ENCODE measurements around the gene PABPN1L.

PABPN1L gene

GRCh38 chr16:88850531-88851199, 15.8 kb downstream of the PABPN1L start:
- no peak overlapping the region for H2AK5ac ChIP-seq (ENCODE audit: low read length)
- H2BK120ac ChIP-seq (ENCODE audit: insufficient read depth, low read length, poor library complexity), result no peak overlapping the region
- no peak overlapping the region for H3K4me3 ChIP-seq (ENCODE audit: low read depth, low read length)
- H3K9me3 ChIP-seq (ENCODE audit: insufficient read depth, low read depth, low read length), result no peaks in the 10 kb centered on the region
- no peak overlapping the region for H3K27ac ChIP-seq (ENCODE audit: low read depth, low read length)
- no peak overlapping the region for H4K8ac ChIP-seq (ENCODE audit: low read depth, low read length)
- no peak overlapping the region for H3K4me2 ChIP-seq (ENCODE audit: low read length)
- no peaks in the 10 kb centered on the region for H3K79me2 ChIP-seq (ENCODE audit: control insufficient read depth, insufficient read depth, low read length, poor library complexity)
- H3K36me3 ChIP-seq (ENCODE audit: control insufficient read depth in 1 of 2, insufficient read depth in 2 of 2, low read length in 2 of 2), result peaks cover 27 to 30% of the 10 kb centered on the region in 2 experiments
- H4K91ac ChIP-seq (ENCODE audit: low read depth, low read length), result no peak overlapping the region
- H3K14ac ChIP-seq (ENCODE audit: low read length), result no peak overlapping the region
- no peak overlapping the region for H3K18ac ChIP-seq (ENCODE audit: low read length)
- no peak overlapping the region for H4K12ac ChIP-seq (ENCODE audit: low read depth, low read length)
- no peak for DNase-seq
- H2AFZ ChIP-seq (ENCODE audit: insufficient read depth, low read length, poor library complexity), result no peak overlapping the region
- no CpG with 5 or more reads among the region's 33 CpGs for WGBS (ENCODE audit: extremely low coverage, insufficient coverage, insufficient read length)
- no peak overlapping the region for H3K4ac ChIP-seq (ENCODE audit: low read depth, low read length)
- no peak overlapping the region for H2BK5ac ChIP-seq (ENCODE audit: low read depth, low read length, poor library complexity)
- no peaks in the 10 kb centered on the region for H3K27me3 ChIP-seq (ENCODE audit: insufficient read depth, low read length)
- H3K79me1 ChIP-seq (ENCODE audit: low read length), result no peaks in the 10 kb centered on the region
- peaks cover 1% of the 10 kb centered on the region in 2 experiments for H3K4me1 ChIP-seq (ENCODE audit: control insufficient read depth in 1 of 2, insufficient read depth in 2 of 2, low read length in 2 of 2)
- no peak overlapping the region for H3K9ac ChIP-seq (ENCODE audit: low read length)
- H2BK12ac ChIP-seq (ENCODE audit: low read length), result no peak overlapping the region
- no peak overlapping the region for H3K23ac ChIP-seq (ENCODE audit: low read length)

DNA sequence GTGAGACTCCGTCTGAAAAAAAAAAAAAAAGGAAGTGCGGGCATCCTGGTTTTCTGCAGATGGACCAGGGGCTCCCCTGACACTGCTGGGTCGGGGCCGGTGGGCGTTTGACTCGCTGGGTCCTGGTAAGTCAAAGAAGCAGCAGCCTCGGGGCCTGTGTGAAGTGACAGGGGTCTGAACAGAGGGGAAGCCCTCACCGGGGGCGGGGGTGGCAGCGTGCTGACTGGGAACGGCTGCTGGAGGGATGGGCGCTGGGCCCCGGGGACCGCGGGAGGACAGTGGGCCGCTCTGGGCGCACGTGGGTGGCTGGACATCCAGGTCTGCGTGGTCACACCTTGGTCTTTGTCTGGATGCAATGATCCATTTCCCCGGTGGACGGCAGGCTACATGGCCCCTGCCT, 17.9 kb downstream of the PABPN1L start:
- H3K36me3 ChIP-seq (ENCODE audit: control insufficient read depth in 1 of 2, insufficient read depth in 2 of 2, low read length in 2 of 2), result peaks cover 23 to 25% of the 10 kb centered on the region in 2 experiments
- no peaks in the 10 kb centered on the region for H3K9me3 ChIP-seq (ENCODE audit: insufficient read depth, low read depth, low read length)
- no peak for DNase-seq
- no peak overlapping the region for H3K4me2 ChIP-seq (ENCODE audit: low read length)
- no peak overlapping the region for H2BK120ac ChIP-seq (ENCODE audit: insufficient read depth, low read length, poor library complexity)
- no peak overlapping the region for H4K12ac ChIP-seq (ENCODE audit: low read depth, low read length)
- no peak overlapping the region for H2BK12ac ChIP-seq (ENCODE audit: low read length)
- no CpG with 5 or more reads among the region's 21 CpGs for WGBS (ENCODE audit: extremely low coverage, insufficient coverage, insufficient read length)
- no peak overlapping the region for H2AFZ ChIP-seq (ENCODE audit: insufficient read depth, low read length, poor library complexity)
- no peak overlapping the region for H2AK5ac ChIP-seq (ENCODE audit: low read length)
- H3K18ac ChIP-seq (ENCODE audit: low read length), result no peak overlapping the region
- no peaks in the 10 kb centered on the region for H3K79me1 ChIP-seq (ENCODE audit: low read length)
- no peaks in the 10 kb centered on the region for H3K4me1 ChIP-seq (ENCODE audit: control insufficient read depth in 1 of 2, insufficient read depth in 2 of 2, low read length in 2 of 2)
- H4K91ac ChIP-seq (ENCODE audit: low read depth, low read length), result no peak overlapping the region
- H3K27ac ChIP-seq (ENCODE audit: low read depth, low read length), result no peak overlapping the region
- no peak overlapping the region for H3K23ac ChIP-seq (ENCODE audit: low read length)
- H3K27me3 ChIP-seq (ENCODE audit: insufficient read depth, low read length), result no peaks in the 10 kb centered on the region
- H3K4me3 ChIP-seq (ENCODE audit: low read depth, low read length), result no peak overlapping the region
- H3K79me2 ChIP-seq (ENCODE audit: control insufficient read depth, insufficient read depth, low read length, poor library complexity), result no peaks in the 10 kb centered on the region
- no peak overlapping the region for H3K9ac ChIP-seq (ENCODE audit: low read length)
- no peak overlapping the region for H3K14ac ChIP-seq (ENCODE audit: low read length)
- no peak overlapping the region for H4K8ac ChIP-seq (ENCODE audit: low read depth, low read length)
- H3K4ac ChIP-seq (ENCODE audit: low read depth, low read length), result no peak overlapping the region
- H2BK5ac ChIP-seq (ENCODE audit: low read depth, low read length, poor library complexity), result no peak overlapping the region

- Histone ChIP-seq H3K27me3 (ENCODE audit: insufficient read depth, low read length) (no peaks in the 10 kb centered on the region), H4K91ac (ENCODE audit: low read depth, low read length) (no peak overlapping the region), H3K79me1 (ENCODE audit: low read length) (no peaks in the 10 kb centered on the region), H2BK120ac (ENCODE audit: insufficient read depth, low read length, poor library complexity) (no peak overlapping the region), H3K27ac (ENCODE audit: low read depth, low read length) (no peak overlapping the region), H3K4me2 (ENCODE audit: low read length) (no peak overlapping the region), H3K14ac (ENCODE audit: low read length) (no peak overlapping the region), H3K4me3 (ENCODE audit: low read depth, low read length) (no peak overlapping the region), H2AFZ (ENCODE audit: insufficient read depth, low read length, poor library complexity) (no peak overlapping the region), H3K4me1 (ENCODE audit: control insufficient read depth in 1 of 2, insufficient read depth in 2 of 2, low read length in 2 of 2) (no peaks in the 10 kb centered on the region), H4K8ac (ENCODE audit: low read depth, low read length) (no peak overlapping the region), H3K79me2 (ENCODE audit: control insufficient read depth, insufficient read depth, low read length, poor library complexity) (no peaks in the 10 kb centered on the region), H2AK5ac (ENCODE audit: low read length) (no peak overlapping the region), H3K9ac (ENCODE audit: low read length) (no peak overlapping the region), H4K12ac (ENCODE audit: low read depth, low read length) (no peak overlapping the region), H3K4ac (ENCODE audit: low read depth, low read length) (no peak overlapping the region), H3K9me3 (ENCODE audit: insufficient read depth, low read depth, low read length) (no peaks in the 10 kb centered on the region), H2BK12ac (ENCODE audit: low read length) (no peak overlapping the region), H3K18ac (ENCODE audit: low read length) (no peak overlapping the region), H2BK5ac (ENCODE audit: low read depth, low read length, poor library complexity) (no peak overlapping the region), H3K23ac (ENCODE audit: low read length) (no peak overlapping the region), H3K36me3 (ENCODE audit: control insufficient read depth in 1 of 2, insufficient read depth in 2 of 2, low read length in 2 of 2) (peaks cover 23 to 32% of the 10 kb centered on the region in 2 experiments)
- no CpG with 5 or more reads among the region's 18 CpGs for WGBS (ENCODE audit: extremely low coverage, insufficient coverage, insufficient read length)
- no peak for DNase-seq
Measured at GRCh38 chr16:88847654-88848053, 18.8 kb downstream of the PABPN1L start.

- Histone ChIP-seq H2AK5ac (ENCODE audit: low read length) (no peak overlapping the region), H3K27ac (ENCODE audit: low read depth, low read length) (no peak overlapping the region), H4K91ac (ENCODE audit: low read depth, low read length) (no peak overlapping the region), H3K4me2 (ENCODE audit: low read length) (no peak overlapping the region), H2BK12ac (ENCODE audit: low read length) (no peak overlapping the region), H3K9me3 (ENCODE audit: insufficient read depth, low read depth, low read length) (no peaks in the 10 kb centered on the region), H3K27me3 (ENCODE audit: insufficient read depth, low read length) (no peaks in the 10 kb centered on the region), H3K9ac (ENCODE audit: low read length) (no peak overlapping the region), H4K12ac (ENCODE audit: low read depth, low read length) (no peak overlapping the region), H2AFZ (ENCODE audit: insufficient read depth, low read length, poor library complexity) (no peak overlapping the region), H3K18ac (ENCODE audit: low read length) (no peak overlapping the region), H3K4me1 (ENCODE audit: control insufficient read depth in 1 of 2, insufficient read depth in 2 of 2, low read length in 2 of 2) (no peaks in the 10 kb centered on the region), H3K4ac (ENCODE audit: low read depth, low read length) (no peak overlapping the region), H4K8ac (ENCODE audit: low read depth, low read length) (no peak overlapping the region), H3K23ac (ENCODE audit: low read length) (no peak overlapping the region), H2BK5ac (ENCODE audit: low read depth, low read length, poor library complexity) (no peak overlapping the region), H3K79me2 (ENCODE audit: control insufficient read depth, insufficient read depth, low read length, poor library complexity) (no peaks in the 10 kb centered on the region), H3K36me3 (ENCODE audit: control insufficient read depth in 1 of 2, insufficient read depth in 2 of 2, low read length in 2 of 2) (peaks cover 18 to 34% of the 10 kb centered on the region in 2 experiments), H2BK120ac (ENCODE audit: insufficient read depth, low read length, poor library complexity) (no peak overlapping the region), H3K14ac (ENCODE audit: low read length) (no peak overlapping the region), H3K79me1 (ENCODE audit: low read length) (no peaks in the 10 kb centered on the region), H3K4me3 (ENCODE audit: low read depth, low read length) (no peak overlapping the region)
- WGBS (ENCODE audit: extremely low coverage, insufficient coverage, insufficient read length), result no CpG with 5 or more reads among the region's 9 CpGs
- no peak for DNase-seq
Measured at GRCh38 chr16:88846088-88846487, 20.4 kb downstream of the PABPN1L start.
